OCI-LY3 (cell line): ENCODE measurements around the gene SELENOO.
A peak's percentile ranks its signal among the peaks of the same experiment; 100 is the strongest.

Experiments
- H2AFZ ChIP-seq: fragments of 200-600, 300-600 bp; shearing (Covaris generic); 2 replicates; pipeline ENCODE4 v1.6.0; 2014; ENCODE audit warnings: antibody characterized with exemption, low read depth, low read length
- H3K27ac ChIP-seq: fragments of 200-600, 300-600 bp; sonication (generic); 2 replicates; pipeline ENCODE4 v1.5.1; 2014; ENCODE audit warnings: mild to moderate bottlenecking, low read length, moderate library complexity, mixed read lengths
- H3K27me3 ChIP-seq: fragments of 200-600, 300-600 bp; sonication (generic); 2 replicates; pipeline ENCODE4 v1.6.1; 2014; ENCODE audit warnings: low read depth, low read length, mixed read lengths
- H3K36me3 ChIP-seq: fragments of 200-600, 300-600 bp; sonication (generic); replicated peaks from 2 replicates; pipeline ENCODE3; 2014; ENCODE audit warnings: low read depth, low read length, mixed read lengths
- H3K4me1 ChIP-seq: fragments of 300-600, 200-600 bp; sonication (generic); 2 replicates; pipeline ENCODE4 v1.6.1; 2014; ENCODE audit warnings: low read length, mixed read lengths
- H3K4me2 ChIP-seq: fragments of 200-600, 300-600 bp; sonication (generic); 2 replicates; pipeline ENCODE4 v1.6.1; 2014; ENCODE audit warnings: low read length, mixed read lengths
- H3K4me3 ChIP-seq: fragments of 300-600, 200-600 bp; sonication (generic); 2 replicates; pipeline ENCODE4 v1.5.1; 2014; ENCODE audit warnings: antibody characterized with exemption, mild to moderate bottlenecking, low read length, moderate library complexity
- H3K79me2 ChIP-seq: fragments of 300-600, 200-600 bp; shearing (Covaris generic); 2 replicates; pipeline ENCODE4 v1.6.1; 2014; ENCODE audit warnings: mild to moderate bottlenecking, low read length, mixed read lengths
- H3K9ac ChIP-seq: fragments of 300-600, 200-600 bp; shearing (Covaris generic); 2 replicates; pipeline ENCODE4 v1.6.0; 2014; ENCODE audit warnings: mild to moderate bottlenecking, low read length, moderate library complexity
- H3K9me3 ChIP-seq: fragments of 200-600, 300-600 bp; shearing (Covaris generic); 2 replicates; pipeline ENCODE4 v1.6.1; 2014; ENCODE audit warnings: low read length, mixed read lengths; ENCODE audit not compliant: insufficient read depth
- H4K20me1 ChIP-seq: fragments of 200-600, 300-600 bp; sonication (generic); 2 replicates; pipeline ENCODE4 v1.6.1; 2016; ENCODE audit warnings: low read length, mixed read lengths; ENCODE audit not compliant: insufficient read depth
- CTCF ChIP-seq: fragments of 200-600, 300-600 bp; sonication (generic); IDR thresholded peaks from 2 replicates; pipeline ENCODE4 v1.5.1; 2014; ENCODE audit warnings: antibody characterized with exemption, low read length, low read depth
- EZH2phosphoT487 ChIP-seq: fragments of 200-600 bp; shearing (Covaris generic); IDR thresholded peaks from 2 replicates; pipeline ENCODE4 v1.6.1; 2018; ENCODE audit warnings: antibody characterized with exemption, mixed run types, low read depth

SELENOO gene

GRCh38 chr22:50261615-50262459 is 61.0 kb downstream of the SELENOO start, which contains the start of gene MAPK12:
TSS of gene MAPK12 (minus strand) at chr22:50261683. CDS start at chr22:50261509, 174 bp downstream.
- H3K9ac ChIP-seq, result peak within 1 kb of the TSS; percentile 91
- H3K79me2 ChIP-seq, result peaks cover 18% of the 10 kb centered on the region
- peak within 1 kb of the TSS; percentile 92 for H3K4me2 ChIP-seq
- no peaks in the 10 kb centered on the region for H3K36me3 ChIP-seq
- H3K9me3 ChIP-seq, result no peaks in the 10 kb centered on the region
- H3K27ac ChIP-seq, result peak within 1 kb of the TSS; percentile 55
- TF ChIP-seq EZH2phosphoT487, result no peak
- TF ChIP-seq CTCF, result no peak
- H2AFZ ChIP-seq, result no peak within 1 kb of the TSS
- peak within 1 kb of the TSS; percentile 97 for H3K4me3 ChIP-seq
- H4K20me1 ChIP-seq, result no peaks in the 10 kb centered on the region
- H3K27me3 ChIP-seq, result no peaks in the 10 kb centered on the region
- peaks cover 21% of the 10 kb centered on the region for H3K4me1 ChIP-seq

GRCh38 chr22:50262460-50262911 is 61.7 kb downstream of the SELENOO start:
- Histone ChIP-seq H3K27ac (no peak overlapping the region), H2AFZ (no peak overlapping the region), H3K4me3 (peak overlapping the region; percentile 97), H3K36me3 (no peaks in the 10 kb centered on the region), H3K4me2 (peak overlapping the region; percentile 73), H3K79me2 (peaks cover 18% of the 10 kb centered on the region), H3K9me3 (no peaks in the 10 kb centered on the region), H3K27me3 (no peaks in the 10 kb centered on the region), H3K9ac (peak overlapping the region; percentile 91; the same call in 1 of the 2 replicates), H3K4me1 (peaks cover 21% of the 10 kb centered on the region), H4K20me1 (no peaks in the 10 kb centered on the region)
- no peak for TF ChIP-seq EZH2phosphoT487
- no peak for TF ChIP-seq CTCF

GRCh38 chr22:50262973-50263617 is 62.3 kb downstream of the SELENOO start:
- Histone ChIP-seq H3K4me3 (no peak overlapping the region), H2AFZ (no peak overlapping the region), H3K79me2 (peaks cover 18% of the 10 kb centered on the region), H3K4me2 (0 out of 2 replicates have a peak overlapping the region, but pooled peaks have one; percentile 73), H3K4me1 (peaks cover 21% of the 10 kb centered on the region), H4K20me1 (no peaks in the 10 kb centered on the region), H3K9ac (no peak overlapping the region), H3K9me3 (no peaks in the 10 kb centered on the region), H3K27ac (no peak overlapping the region), H3K36me3 (no peaks in the 10 kb centered on the region), H3K27me3 (no peaks in the 10 kb centered on the region)
- TF ChIP-seq EZH2phosphoT487 (no peak), CTCF (no peak)

- H3K4me3 ChIP-seq, result no peak overlapping the region
- H3K79me2 ChIP-seq, result peaks cover 17% of the 10 kb centered on the region
- H3K9ac ChIP-seq, result no peak overlapping the region
- H3K4me1 ChIP-seq, result peaks cover 22% of the 10 kb centered on the region
- H3K27me3 ChIP-seq, result no peaks in the 10 kb centered on the region
- no peak overlapping the region for H3K4me2 ChIP-seq
- H3K36me3 ChIP-seq, result no peaks in the 10 kb centered on the region
- no peaks in the 10 kb centered on the region for H4K20me1 ChIP-seq
- no peak overlapping the region for H3K27ac ChIP-seq
- no peak overlapping the region for H2AFZ ChIP-seq
- no peak for TF ChIP-seq CTCF
- TF ChIP-seq EZH2phosphoT487, result no peak
- no peaks in the 10 kb centered on the region for H3K9me3 ChIP-seq
Observed at GRCh38 chr22:50264104-50264745, 63.4 kb downstream of the SELENOO start.
